SHP77 treated with DMSO at 0.1 percent for 48 hours (cell line): ENCODE measurements around the gene CLIP3.
"Not testable (repeated sequence)": the region's sequence is repeated elsewhere in the genome, so short reads cannot be mapped to it uniquely, and the experiment has no call there.

Experiments used
- DNase-seq: peaks from one replicate; lab custom pipeline; 2025; lab: John Stamatoyannopoulos, UW

Gene CLIP3

DNA sequence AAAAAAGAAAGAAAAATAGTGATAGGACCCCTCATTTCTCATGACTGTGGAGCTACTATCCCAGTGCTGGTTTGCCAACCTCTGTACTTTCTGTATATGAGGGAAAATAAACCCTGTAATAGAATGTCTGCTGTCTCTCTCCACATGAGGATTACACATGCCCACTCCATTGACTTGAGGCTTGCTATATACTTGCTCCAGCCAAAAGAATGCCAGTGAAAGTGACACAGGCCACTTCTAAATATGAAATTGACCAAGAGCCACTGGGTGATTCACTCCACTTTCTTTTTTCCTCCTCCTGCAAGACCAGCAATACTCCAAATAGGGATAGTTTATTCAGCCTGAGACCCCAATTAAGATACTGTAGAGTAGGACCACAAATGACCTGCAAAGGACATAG lies 15.2 kb upstream of the CLIP3 start:
- no peak for DNase-seq

GRCh38 chr19:36046443-36047050 lies 13.9 kb upstream of the CLIP3 start:
- no peak for DNase-seq

GRCh38 chr19:36043952-36044351 lies 11.3 kb upstream of the CLIP3 start:
- DNase-seq, result no peak

- DNase-seq, result no peak
Measured at GRCh38 chr19:36041831-36042230, 9.2 kb upstream of the CLIP3 start.

- not testable (repeated sequence) for DNase-seq
Measured at GRCh38 chr19:36041092-36041491, 8.4 kb upstream of the CLIP3 start.

DNA sequence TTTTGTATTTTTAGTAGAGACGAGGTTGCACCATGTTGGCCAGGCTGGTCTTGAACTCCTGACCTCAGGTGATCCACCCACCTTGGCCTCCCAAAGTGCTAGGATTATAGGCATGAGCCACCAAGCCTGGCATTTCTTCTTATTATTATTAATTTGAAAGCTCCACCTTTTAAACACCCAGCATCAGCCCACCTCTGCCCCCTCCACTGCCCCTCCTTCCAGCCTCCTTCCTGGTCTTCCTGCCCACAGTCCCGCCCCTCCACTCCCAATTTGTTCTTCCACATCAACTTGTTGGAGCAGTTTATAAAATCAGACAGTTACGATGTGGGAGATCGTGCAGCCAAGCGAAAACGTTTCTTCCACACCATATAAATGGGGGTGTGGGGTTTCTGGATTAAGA lies 7.8 kb upstream of the CLIP3 start:
- DNase-seq, result no peak

GRCh38 chr19:36031308-36031707 lies 1.4 kb downstream of the CLIP3 start:
- DNase-seq, result no peak

DNA sequence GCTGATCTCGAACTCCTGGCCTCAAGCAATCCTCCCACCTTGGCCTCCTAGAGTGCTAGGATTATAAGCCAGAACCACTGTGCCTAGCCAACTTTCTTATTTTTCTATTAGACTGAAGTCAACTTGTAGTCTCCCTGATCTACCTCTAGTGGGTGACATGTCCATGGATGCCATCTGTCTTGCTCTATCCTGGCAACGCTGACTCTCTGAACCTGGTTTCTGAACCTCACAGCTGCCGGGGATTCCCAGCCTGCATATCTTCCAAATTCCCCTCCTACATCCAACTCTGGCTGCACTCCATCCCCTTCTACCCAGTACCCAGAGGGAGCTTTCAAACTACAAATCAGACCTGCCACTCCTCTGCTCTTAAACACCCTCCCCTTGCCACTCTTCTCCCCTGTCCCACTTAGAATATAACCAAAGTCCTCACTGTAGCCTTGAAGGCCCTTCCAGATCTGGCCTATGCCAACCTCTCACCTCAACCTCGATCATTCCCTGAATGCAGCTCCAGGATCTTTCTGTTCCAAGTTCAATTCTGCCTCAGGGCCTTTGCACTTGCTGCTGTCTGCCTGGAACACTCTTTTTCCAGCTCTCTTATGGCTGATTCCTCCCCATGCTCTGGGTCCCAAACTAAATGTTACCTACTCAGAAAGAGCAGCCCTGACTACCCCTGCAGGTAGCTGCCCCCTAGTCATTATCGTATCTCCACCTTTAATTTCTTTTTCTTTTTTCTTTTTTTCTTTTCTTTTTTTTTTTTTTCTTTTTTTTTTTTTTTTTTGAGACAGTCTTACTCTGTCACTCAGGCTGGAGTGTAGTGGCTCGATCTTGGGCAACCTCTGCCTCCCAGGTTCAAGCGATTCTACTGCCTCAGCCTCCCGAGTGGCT lies 2.2 kb downstream of the CLIP3 start:
- DNase-seq, result no peak

DNA sequence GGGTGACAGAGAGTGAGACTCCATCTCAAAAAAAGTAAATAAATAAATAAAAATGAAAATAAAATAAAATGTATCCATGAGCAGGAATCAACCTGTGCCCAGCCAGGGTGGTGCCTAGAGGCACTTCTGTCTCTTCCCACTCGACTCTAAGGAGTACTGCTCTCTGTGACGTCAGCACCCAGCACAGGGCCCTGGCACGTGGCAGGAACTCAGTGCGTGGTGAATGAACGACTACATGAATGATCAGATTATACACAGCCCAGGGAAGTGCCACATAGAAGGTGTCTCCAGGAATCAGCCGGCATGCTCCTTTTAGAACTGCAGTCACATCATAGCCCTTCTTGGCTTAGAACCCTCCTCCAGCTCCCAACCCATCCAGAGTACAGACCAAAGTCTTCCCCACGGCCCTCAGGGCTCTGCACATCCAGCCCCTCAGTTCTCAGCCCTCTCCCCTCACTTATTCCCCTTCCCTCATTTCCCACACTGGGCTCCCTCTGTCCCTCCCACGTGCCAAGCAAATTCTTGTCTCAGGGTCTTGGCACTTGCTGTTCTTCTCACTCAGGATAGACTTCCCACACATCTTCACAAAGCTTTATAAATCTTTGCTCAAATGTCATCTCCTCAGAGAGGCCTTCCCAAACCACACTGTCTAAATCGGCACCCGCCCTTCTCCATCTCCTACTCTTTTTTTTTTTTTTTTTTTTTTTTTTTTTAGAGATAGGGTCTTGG lies 4.2 kb downstream of the CLIP3 start:
- no peak for DNase-seq

DNA sequence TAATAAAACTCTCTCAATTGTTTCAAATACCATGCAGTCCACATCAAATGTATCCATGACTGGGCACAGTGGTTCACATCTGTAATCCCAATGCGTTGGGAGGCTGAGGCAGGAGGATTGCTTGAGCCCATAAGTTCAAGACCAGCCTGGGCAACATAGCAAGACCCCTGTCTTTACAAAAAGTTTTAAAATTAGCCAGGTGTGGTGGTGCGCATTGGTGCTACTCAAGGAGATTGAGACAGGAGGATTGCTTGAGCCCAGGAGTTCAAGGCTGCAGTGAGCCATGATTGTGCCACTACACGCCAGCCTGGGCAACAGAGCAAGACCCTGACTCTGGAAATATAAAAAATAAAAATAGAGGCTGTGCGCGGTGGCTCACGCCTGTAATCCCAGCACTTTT lies 5.0 kb downstream of the CLIP3 start:
- DNase-seq, result no peak

GRCh38 chr19:36026091-36026876 lies 6.4 kb downstream of the CLIP3 start:
- no peak for DNase-seq

GRCh38 chr19:36025541-36025940 lies 7.1 kb downstream of the CLIP3 start:
- DNase-seq, result no peak

DNA sequence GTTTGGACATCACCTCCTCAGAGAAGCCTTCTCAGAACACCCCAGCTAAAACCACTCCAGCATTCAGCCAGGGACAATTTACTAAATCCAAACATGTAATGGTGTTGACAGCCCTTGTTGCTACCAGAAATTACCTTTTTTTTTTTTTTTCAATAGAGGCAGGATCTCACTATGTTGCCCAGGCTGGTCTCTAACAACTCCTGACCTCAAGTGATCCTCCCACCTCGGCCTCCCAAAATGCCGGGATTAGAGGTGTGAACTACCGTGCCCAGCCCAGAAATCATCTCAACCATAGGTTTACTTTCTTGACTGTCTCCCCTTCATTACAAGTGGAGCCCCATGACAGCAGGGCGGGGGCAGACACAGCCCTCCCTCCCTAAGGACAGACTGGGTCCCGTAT lies 9.2 kb downstream of the CLIP3 start:
- DNase-seq, result no peak

DNA sequence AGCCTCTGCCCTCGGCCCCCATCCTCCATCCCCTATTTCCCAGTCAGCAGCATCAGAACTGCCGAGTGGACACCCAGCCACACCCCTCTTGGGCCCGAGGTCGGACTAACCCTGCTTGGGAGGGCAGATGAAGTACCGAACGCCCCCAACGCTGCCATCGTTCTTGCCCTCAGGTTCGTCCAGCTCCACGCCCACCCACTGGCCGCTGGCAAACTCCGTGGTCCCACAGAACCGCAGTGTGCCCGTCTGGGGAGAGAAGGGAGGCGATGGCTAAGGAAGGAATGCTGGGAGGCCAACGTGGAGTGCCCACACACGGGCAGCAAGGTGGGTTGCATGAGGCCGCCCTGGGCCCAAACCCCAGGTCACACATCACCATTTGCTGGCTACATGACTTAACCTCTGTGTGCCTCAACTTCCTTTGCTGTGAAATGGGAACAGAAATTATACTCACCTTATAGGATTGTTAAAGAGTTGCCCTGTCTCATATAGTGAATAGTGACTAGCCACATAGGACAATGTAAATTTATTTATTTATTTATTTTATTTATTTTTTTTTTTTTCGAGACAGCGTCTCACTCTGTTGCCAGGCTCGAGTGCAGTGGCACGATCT lies 13.5 kb downstream of the CLIP3 start:
- no peak for DNase-seq

DNA sequence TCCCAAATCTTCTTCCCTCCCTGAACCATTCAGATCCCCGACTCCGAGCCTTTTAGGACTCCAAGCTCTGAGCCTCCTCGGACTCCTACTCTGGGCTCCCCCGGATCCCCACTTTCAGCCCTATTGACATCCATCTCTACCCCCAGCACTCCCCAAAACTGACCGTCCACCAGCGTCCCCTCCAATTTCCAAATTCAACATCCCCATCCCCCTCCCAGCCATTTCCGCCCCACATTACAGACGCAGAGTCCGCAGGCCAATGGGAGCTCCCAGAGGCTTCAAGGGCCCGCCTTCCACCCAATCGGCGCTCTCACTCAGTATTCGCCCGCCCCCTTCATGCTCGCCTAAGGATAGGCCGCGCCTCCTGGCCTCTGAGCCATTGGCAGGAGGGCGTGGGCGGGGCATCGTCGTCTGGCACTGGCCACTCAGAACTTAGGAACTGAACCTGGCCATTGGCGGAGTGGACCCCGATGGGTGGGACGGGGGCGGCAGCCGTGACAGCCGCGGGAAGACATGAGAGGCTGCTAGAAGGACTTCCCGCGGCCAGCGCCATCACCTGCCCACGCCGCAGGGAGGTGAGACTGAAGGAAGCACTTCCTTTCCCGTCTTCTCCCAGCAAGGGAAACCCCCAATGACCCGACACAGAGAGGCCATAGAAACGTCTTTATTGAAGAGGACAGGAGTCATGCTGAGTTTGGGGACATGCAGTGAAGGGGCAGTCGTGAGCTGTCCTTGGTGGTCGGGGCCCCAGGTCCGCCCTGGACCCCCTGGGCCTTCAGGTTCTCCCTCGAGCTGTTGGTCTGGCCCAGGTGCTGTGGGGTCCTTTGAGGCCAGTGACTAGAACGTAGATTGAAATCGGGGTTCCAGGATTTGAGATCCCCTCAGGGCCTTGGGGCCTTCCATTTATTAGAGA lies 18.4 kb downstream of the CLIP3 start, which contains the start of gene ALKBH6:
TSS of gene ALKBH6 (minus strand) at position 202 of the 913 bp plus-strand sequence. CDS start 816 bp downstream, outside the sequence.
- DNase-seq, result peak; percentile 99

GRCh38 chr19:36013280-36014011 lies 19.2 kb downstream of the CLIP3 start:
- no peak for DNase-seq

- no peak for DNase-seq
Measured at GRCh38 chr19:36010402-36010801, 22.3 kb downstream of the CLIP3 start.

GRCh38 chr19:36009633-36010379 lies 22.9 kb downstream of the CLIP3 start:
- no peak for DNase-seq

- peak; percentile 21 for DNase-seq
Measured at GRCh38 chr19:36009220-36009619, 23.5 kb downstream of the CLIP3 start.
